ENCODE data around the gene PDPN.

DNA sequence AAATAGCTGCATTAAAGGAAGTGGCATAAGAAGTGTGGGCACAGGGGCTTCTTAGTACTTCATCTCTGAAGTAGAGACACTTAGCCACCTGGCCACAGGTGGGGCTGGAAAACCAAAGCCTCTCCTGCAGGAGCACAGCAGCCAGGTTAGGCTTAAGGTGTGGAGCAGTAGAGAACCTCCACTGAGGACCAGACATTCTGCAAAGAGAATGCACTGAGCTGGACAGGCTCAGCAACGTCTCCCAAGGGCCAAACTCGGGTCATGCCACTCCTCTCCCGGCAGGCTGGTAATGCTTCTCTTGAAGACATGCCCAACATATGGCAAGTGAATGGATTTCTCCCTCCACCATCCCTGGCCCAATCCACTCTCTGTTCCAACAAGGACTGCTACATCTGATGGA lies 36.8 kb upstream of the PDPN start:
- TF ChIP-seq CTCF (conservative IDR thresholded peaks at IDR 0.05; ENCODE audit: low read depth in 2 of 2) (no peak), EZH2 (IDR thresholded peaks at IDR 0.05; ENCODE audit: low read depth, unreplicated experiment) (no peak), ZNF331 (CRISPR knock-in tag; IDR thresholded peaks at IDR 0.05; ENCODE audit: low read depth) (no peak), REST (IDR thresholded peaks at IDR 0.05; ENCODE audit: unreplicated experiment) (no peak), POLR2AphosphoS5 (IDR thresholded peaks at IDR 0.05; ENCODE audit: low read depth) (no peak), CREB1 (CRISPR knock-in tag; IDR thresholded peaks at IDR 0.05; ENCODE audit: low read depth) (no peak), EZH2phosphoT487 (IDR thresholded peaks at IDR 0.05; ENCODE audit: unreplicated experiment) (no peak), JUNB (IDR thresholded peaks at IDR 0.05; ENCODE audit: unreplicated experiment) (no peak), ETS1 (IDR thresholded peaks at IDR 0.05) (no peak), ZNF114 (CRISPR knock-in tag; IDR thresholded peaks at IDR 0.05) (no peak), NANOG (IDR thresholded peaks at IDR 0.05; ENCODE audit: borderline replicate concordance) (no peak), STAT1 (IDR thresholded peaks at IDR 0.05; ENCODE audit: unreplicated experiment) (no peak)
- TF ChIP-seq, protein P1, sequence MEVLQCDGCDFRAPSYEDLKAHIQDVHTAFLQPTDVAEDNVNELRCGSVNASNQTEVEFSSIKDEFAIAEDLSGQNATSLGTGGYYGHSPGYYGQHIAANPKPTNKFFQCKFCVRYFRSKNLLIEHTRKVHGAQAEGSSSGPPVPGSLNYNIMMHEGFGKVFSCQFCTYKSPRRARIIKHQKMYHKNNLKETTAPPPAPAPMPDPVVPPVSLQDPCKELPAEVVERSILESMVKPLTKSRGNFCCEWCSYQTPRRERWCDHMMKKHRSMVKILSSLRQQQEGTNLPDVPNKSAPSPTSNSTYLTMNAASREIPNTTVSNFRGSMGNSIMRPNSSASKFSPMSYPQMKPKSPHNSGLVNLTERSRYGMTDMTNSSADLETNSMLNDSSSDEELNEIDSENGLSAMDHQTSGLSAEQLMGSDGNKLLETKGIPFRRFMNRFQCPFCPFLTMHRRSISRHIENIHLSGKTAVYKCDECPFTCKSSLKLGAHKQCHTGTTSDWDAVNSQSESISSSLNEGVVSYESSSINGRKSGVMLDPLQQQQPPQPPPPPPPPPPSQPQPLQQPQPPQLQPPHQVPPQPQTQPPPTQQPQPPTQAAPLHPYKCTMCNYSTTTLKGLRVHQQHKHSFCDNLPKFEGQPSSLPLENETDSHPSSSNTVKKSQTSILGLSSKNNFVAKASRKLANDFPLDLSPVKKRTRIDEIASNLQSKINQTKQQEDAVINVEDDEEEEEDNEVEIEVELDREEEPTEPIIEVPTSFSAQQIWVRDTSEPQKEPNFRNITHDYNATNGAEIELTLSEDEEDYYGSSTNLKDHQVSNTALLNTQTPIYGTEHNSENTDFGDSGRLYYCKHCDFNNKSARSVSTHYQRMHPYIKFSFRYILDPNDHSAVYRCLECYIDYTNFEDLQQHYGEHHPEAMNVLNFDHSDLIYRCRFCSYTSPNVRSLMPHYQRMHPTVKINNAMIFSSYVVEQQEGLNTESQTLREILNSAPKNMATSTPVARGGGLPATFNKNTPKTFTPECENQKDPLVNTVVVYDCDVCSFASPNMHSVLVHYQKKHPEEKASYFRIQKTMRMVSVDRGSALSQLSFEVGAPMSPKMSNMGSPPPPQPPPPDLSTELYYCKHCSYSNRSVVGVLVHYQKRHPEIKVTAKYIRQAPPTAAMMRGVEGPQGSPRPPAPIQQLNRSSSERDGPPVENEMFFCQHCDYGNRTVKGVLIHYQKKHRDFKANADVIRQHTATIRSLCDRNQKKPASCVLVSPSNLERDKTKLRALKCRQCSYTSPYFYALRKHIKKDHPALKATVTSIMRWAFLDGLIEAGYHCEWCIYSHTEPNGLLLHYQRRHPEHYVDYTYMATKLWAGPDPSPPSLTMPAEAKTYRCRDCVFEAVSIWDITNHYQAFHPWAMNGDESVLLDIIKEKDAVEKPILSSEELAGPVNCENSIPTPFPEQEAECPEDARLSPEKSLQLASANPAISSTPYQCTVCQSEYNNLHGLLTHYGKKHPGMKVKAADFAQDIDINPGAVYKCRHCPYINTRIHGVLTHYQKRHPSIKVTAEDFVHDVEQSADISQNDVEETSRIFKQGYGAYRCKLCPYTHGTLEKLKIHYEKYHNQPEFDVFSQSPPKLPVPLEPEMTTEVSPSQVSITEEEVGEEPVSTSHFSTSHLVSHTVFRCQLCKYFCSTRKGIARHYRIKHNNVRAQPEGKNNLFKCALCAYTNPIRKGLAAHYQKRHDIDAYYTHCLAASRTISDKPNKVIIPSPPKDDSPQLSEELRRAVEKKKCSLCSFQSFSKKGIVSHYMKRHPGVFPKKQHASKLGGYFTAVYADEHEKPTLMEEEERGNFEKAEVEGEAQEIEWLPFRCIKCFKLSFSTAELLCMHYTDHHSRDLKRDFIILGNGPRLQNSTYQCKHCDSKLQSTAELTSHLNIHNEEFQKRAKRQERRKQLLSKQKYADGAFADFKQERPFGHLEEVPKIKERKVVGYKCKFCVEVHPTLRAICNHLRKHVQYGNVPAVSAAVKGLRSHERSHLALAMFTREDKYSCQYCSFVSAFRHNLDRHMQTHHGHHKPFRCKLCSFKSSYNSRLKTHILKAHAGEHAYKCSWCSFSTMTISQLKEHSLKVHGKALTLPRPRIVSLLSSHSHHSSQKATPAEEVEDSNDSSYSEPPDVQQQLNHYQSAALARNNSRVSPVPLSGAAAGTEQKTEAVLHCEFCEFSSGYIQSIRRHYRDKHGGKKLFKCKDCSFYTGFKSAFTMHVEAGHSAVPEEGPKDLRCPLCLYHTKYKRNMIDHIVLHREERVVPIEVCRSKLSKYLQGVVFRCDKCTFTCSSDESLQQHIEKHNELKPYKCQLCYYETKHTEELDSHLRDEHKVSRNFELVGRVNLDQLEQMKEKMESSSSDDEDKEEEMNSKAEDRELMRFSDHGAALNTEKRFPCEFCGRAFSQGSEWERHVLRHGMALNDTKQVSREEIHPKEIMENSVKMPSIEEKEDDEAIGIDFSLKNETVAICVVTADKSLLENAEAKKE (CRISPR knock-in tag; IDR thresholded peaks at IDR 0.05) = no peak

Data from GM23338 (cell line).